Osteocyte (in vitro differentiated cells): Measurements from ENCODE around the gene CDC25B. TPM values are rescaled to one million over a fixed set of nuclear protein-coding genes. Genes with fewer than 3 reads are reported as not detected.

ENCODE experiments used
- DNase-seq: peaks from one replicate; pipeline ENCODE4 v3.0.0; 2021; ENCODE audit warnings: mixed read lengths; ENCODE audit not compliant: unreplicated experiment; ENCODE audit errors: extremely low spot score
- H3K27ac Mint-ChIP-seq: one replicate; pipeline ENCODE4 v1.8.0; 2021; ENCODE audit warnings: mild to moderate bottlenecking, mixed read lengths; ENCODE audit not compliant: unreplicated experiment
- H3K27me3 Mint-ChIP-seq: one replicate; pipeline ENCODE4 v1.8.0; 2021; ENCODE audit warnings: mixed read lengths; ENCODE audit not compliant: unreplicated experiment
- H3K36me3 Mint-ChIP-seq: one replicate; pipeline ENCODE4 v1.8.0; 2021; ENCODE audit warnings: mixed read lengths; ENCODE audit not compliant: unreplicated experiment
- H3K4me1 Mint-ChIP-seq: one replicate; pipeline ENCODE4 v1.8.0; 2021; ENCODE audit warnings: mixed read lengths; ENCODE audit not compliant: unreplicated experiment
- H3K4me3 Mint-ChIP-seq: one replicate; pipeline ENCODE4 v1.8.0; 2021; ENCODE audit warnings: mild to moderate bottlenecking, moderate library complexity, mixed read lengths; ENCODE audit not compliant: unreplicated experiment
- H3K9me3 Mint-ChIP-seq: one replicate; pipeline ENCODE4 v1.8.0; 2021; ENCODE audit warnings: mixed read lengths; ENCODE audit not compliant: unreplicated experiment
- CTCF ChIP-seq: fragments of 200-600 bp; sonication (generic); IDR thresholded peaks from 2 replicates; pipeline ENCODE4 v1.5.0; 2021; ENCODE audit warnings: antibody characterized with exemption, mild to moderate bottlenecking, moderate library complexity
- total RNA-seq: library from RNA; stranded (reverse); gene quantifications from 2 replicates; pipeline ENCODE4 v1.2.1, GENCODE V29; 2021

The CDC25B gene
- total RNA-seq, 1 donor from 2014 or later: 197 TPM

DNA sequence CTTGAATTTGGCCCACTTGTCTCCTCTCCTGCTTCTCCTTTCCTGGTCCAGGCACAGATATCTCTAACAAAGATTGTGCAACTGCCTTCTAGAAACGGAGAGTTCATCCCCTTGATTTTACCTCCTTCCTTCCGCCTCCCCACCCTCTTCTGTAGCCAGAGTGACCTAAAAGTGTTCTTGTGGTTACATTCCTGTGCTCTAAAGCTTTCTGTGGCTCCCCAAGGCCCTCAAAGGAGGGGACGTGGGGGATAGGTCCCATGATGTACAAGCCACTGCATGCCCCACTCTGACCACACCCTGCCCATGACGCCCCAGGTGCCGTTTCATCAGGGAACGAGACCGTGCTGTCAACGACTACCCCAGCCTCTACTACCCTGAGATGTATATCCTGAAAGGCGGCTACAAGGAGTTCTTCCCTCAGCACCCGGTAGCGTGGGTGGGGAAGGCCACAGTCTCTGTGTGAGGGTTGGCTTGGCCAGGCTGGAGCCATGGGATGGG lies 8.2 kb downstream of the CDC25B start:
- H3K27ac Mint-ChIP-seq: peak overlapping the region; percentile 83
- H3K4me1 Mint-ChIP-seq: peaks cover 87% of the 10 kb centered on the region
- no peak for TF ChIP-seq CTCF
- H3K36me3 Mint-ChIP-seq: peaks cover 50% of the 10 kb centered on the region
- H3K4me3 Mint-ChIP-seq: no peak overlapping the region
- no peak for DNase-seq
- no peaks in the 10 kb centered on the region for H3K27me3 Mint-ChIP-seq
- H3K9me3 Mint-ChIP-seq: no peaks in the 10 kb centered on the region

DNA sequence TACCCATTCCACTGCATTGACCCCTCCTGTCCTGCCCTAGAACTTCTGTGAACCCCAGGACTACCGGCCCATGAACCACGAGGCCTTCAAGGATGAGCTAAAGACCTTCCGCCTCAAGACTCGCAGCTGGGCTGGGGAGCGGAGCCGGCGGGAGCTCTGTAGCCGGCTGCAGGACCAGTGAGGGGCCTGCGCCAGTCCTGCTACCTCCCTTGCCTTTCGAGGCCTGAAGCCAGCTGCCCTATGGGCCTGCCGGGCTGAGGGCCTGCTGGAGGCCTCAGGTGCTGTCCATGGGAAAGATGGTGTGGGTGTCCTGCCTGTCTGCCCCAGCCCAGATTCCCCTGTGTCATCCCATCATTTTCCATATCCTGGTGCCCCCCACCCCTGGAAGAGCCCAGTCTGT lies 8.7 kb downstream of the CDC25B start:
- no peak for DNase-seq
- Mint-ChIP-seq H3K9me3 (no peaks in the 10 kb centered on the region), H3K4me1 (peaks cover 84% of the 10 kb centered on the region), H3K27me3 (no peaks in the 10 kb centered on the region), H3K27ac (peak overlapping the region; percentile 95), H3K4me3 (no peak overlapping the region), H3K36me3 (peaks cover 50% of the 10 kb centered on the region)
- TF ChIP-seq CTCF: no peak

DNA sequence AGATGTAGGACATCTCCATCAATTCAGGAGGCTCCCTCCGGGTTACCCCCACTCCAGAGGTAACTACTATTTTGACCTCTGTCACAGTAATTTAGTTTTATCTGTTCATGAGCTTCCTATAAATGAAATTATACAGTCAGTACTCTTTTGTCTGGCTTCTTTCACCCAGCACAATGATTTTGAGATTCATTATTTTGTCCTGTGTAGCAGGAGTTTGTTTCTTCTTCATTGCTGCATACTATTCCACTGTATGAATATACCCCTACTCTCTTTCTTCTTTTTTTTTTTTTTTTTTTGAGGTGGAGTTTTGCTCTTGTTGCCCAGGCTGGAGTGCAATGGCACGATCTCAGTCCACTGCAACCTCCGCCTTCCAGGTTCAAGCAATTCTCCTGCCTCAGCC lies 12.4 kb downstream of the CDC25B start:
- DNase-seq: no peak
- H3K4me1 Mint-ChIP-seq: peaks cover 86% of the 10 kb centered on the region
- H3K36me3 Mint-ChIP-seq: peaks cover 24% of the 10 kb centered on the region
- H3K27me3 Mint-ChIP-seq: no peaks in the 10 kb centered on the region
- H3K4me3 Mint-ChIP-seq: peak overlapping the region; percentile 65
- peak overlapping the region; percentile 95 for H3K27ac Mint-ChIP-seq
- H3K9me3 Mint-ChIP-seq: no peaks in the 10 kb centered on the region
- TF ChIP-seq CTCF: no peak

GRCh38 chr20:3811467-3812258 lies 15.6 kb downstream of the CDC25B start:
- peak overlapping the region; percentile 74 for H3K4me3 Mint-ChIP-seq
- peak overlapping the region; percentile 99 for H3K27ac Mint-ChIP-seq
- no peaks in the 10 kb centered on the region for H3K9me3 Mint-ChIP-seq
- H3K4me1 Mint-ChIP-seq: peaks cover 62% of the 10 kb centered on the region
- no peaks in the 10 kb centered on the region for H3K27me3 Mint-ChIP-seq
- peaks cover under 1% of the 10 kb centered on the region for H3K36me3 Mint-ChIP-seq
- no peak for TF ChIP-seq CTCF
- DNase-seq: peak; percentile 100

DNA sequence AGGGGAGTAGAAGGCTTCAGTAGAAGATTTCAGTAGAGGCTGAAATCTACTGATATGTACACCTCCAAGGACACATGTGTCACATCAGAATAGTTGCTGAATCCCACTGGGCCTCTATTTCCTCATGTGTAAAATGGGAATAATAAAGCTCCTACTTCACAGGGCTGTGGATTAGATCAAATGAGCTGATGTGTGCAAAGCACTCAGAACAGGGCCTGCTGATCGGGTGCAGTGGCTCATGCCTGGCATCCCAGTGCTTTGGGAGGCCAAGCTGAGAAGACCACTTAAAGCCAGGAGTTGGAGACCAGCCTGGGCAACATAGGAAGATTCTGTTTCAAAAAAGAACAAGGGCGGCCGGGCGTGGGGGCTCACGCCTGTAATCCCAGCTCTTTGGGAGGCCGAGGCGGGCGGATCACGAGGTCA lies 16.2 kb downstream of the CDC25B start:
- no peak for DNase-seq
- Mint-ChIP-seq H3K27me3 (no peaks in the 10 kb centered on the region), H3K4me1 (peaks cover 58% of the 10 kb centered on the region), H3K4me3 (peak overlapping the region; percentile 26), H3K36me3 (no peaks in the 10 kb centered on the region), H3K27ac (peak overlapping the region; percentile 99), H3K9me3 (no peaks in the 10 kb centered on the region)
- no peak for TF ChIP-seq CTCF
